CMK (cell line): Measurements from ENCODE around the gene RNF126.

ENCODE experiments used
- DNase-seq: peaks from one replicate; pipeline ENCODE4 v3.0.0-alpha.2; 2010; ENCODE audit warnings: low read depth

Gene RNF126

DNA sequence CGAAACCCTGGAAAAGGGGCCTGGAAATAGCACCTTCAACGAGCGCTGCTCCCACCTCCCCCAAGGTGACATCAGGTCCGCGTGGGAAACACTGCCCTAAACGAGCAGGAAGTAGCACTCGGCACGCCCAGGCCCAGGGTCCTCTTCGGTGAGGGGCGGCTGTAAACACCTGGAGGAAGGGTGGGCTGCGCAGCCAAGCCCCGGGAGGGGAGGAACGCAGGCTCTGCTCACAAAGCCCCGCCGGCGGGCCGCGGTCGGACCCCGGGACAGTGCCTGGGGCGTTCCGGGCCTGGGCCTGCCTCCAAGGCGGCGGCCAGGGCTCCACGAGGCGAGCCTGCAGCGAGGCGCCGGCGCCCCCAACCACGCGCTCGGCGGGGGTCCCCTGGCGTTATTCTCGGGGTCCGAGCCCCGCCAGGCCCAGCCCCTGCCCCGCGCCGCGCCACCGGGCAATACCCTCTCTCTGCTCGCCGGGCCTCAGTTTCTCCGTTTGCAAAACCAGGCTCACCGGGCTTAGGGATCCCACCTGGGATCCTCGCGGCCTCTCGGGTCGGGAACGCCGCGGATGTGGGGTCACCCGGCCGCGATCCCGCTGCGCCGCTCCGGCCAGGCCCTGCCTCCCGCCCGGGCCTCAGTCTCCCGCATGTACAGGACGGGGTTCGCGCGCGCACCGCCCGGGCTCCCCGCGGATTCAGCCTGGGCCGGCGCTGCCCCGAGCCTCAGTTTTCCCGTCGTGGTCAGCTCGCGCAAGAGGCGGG is 630 bp downstream of the RNF126 start:
- no peak for DNase-seq

DNA sequence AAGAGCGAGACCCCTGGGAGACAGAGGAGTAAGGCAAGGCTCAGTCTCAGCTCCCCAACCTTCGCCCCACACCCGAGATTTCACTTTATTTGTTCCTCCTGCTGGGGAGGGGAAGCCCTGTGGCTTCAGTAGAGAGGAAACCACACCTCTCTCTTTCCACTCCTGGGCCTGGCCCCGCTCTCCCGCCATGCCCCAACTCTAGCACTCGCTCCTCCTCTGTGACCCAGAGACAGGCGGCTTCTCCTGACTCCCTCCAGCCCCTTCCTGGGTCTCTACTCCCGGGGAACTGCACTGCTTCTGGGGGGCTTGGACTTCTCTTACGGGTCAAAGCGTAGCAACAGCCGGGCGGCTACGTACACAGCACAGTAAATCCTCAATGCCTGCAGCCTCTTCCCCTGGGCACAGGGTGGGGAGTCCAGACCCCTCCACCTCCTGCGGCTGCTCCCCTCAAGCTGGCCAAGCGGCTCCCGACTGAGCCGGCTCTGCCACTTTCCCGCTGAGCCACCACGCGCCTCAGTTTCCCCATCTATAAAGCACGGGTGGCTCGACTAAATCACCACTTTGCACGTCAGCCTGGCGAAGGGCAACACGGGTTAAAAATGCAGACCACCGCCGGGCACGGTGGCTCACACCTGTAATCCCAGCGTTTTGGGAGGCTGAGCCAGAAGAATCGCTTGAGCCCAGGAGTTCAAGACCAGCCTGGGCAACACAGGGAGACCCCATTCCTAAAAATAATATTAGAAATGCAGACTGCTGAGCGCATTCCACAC is 1.4 kb downstream of the RNF126 start:
- DNase-seq, result no peak

DNA sequence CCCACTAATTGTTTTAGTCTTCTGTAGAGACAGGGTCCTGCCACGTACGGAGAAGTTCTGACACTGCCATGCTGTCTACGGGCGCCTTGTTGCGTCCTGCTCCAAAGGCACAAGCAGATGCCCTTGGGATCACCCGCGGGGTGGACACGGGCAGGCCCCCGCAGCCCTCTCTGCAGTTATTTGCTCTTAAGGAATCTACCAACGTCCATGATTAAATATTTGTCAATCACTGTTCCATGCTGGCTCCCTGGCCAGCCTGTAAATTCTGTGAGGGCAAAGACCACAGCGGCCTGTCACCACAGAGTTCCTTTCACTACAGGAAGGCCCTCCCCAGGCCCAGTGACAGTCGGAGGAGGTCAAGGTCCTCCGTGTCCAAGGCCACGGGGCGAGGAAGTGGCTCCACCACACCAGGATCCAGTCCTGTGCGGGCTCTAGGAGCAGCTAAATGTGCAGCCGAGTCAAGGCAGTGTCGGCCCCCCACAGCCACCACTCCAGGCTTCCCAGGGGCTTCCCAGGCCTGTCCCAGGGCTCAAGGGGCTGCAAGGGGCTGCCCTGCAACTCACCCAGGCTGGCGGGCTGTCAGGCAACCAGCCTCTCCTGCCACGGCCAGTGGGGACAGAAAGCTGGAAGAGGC is 2.1 kb downstream of the RNF126 start:
- DNase-seq, result no peak

DNA sequence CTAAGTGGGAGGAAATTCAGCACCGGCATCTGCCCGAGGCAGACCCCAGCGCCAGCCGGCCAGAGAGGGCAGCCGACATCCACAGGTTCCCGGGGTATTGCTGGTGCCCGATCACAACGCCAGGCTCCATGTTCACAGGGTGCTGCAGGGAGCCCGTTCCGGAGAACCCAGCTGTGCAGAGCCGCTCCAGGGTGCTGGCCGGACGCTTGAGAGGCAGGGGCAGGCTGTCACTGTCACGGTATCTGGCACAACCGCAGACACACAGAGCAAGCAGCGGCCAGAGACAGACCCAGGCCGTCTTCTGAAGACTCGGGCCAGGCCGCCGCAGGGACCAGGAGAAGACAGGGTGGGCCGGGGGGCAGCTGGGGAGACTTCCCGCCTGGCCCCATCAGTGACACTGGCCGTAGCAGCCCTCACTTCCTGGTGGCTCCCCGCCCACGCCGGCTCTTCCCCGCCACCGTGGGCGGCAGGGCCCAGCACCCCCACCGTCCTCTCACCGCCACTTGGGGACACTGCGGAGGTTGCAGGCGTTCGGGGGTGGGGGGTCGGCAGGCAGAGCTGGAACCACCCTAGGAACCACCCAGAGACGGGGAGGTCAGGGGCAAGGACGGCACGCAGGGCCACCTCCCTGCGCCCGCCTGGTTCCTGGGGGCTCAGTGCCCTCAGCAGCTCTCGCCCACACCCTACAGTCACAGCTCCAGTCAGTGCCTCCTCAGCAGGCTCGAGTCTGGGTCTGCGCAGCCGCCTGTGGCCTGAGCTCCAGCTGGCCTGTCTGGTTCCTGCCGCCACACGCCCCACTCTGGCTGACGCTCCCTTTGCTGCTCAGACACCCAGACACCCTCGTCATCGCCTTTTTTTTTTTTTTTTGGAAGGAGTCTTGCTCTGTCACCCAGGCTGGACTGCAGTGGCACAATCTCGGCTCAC is 3.8 kb downstream of the RNF126 start:
- DNase-seq, result no peak

DNA sequence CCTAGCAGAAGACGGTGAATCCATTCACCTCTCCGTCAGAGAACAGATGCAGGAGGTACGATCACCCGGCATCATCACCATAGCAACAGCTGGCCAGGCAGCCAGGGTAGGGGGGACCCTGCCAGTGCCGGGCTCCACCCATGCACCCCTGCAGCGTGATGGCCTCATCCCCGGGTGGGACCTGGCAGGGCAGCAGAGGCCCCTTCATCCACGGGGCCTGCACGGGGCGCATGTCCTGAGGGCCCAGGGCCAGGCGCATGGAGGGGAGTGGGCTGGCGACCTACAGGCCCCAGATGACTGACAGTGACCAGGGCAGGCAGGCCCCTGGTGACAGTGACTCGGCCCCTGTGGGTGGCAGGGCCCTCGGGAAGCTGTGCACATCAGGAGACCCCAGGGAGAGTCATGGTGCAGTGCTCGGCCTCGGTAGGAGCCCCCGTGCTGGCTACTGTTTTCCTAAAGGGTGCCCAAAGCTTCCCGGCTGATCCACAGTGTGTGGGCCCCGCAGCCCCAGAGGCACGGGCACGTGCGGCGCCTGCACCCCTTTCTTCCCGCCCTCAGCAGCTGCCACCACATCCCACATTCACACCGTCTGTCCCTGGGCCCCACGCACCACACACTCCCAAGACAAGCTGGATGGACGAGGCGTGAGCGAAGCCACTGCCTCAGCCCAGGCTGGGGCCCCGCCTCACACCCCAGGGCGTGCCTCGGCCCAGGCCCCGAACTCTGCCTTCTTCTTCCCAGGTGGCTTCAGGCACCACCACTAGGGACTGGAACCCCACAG is 4.8 kb downstream of the RNF126 start:
- DNase-seq, result no peak

DNA sequence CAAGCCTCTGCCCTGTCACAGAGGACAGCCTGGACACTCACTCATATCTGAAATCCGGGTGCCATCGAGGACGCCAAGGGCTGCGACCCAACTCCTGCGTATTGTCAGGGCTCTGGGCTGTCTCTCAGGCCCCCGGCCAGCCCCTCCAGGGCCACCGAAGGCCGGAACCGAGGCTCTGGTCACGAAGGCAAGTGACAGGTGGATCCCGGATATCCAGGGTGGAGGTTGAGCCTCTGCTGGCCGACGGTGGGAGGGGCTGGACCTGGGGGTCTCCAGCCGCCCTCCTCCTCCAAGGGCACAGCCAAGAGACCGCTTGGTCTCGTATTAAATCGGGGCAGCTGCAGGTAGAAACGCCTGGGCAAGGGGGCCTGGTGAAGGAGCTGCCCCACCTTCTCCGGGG is 5.4 kb downstream of the RNF126 start:
- DNase-seq, result no peak

DNA sequence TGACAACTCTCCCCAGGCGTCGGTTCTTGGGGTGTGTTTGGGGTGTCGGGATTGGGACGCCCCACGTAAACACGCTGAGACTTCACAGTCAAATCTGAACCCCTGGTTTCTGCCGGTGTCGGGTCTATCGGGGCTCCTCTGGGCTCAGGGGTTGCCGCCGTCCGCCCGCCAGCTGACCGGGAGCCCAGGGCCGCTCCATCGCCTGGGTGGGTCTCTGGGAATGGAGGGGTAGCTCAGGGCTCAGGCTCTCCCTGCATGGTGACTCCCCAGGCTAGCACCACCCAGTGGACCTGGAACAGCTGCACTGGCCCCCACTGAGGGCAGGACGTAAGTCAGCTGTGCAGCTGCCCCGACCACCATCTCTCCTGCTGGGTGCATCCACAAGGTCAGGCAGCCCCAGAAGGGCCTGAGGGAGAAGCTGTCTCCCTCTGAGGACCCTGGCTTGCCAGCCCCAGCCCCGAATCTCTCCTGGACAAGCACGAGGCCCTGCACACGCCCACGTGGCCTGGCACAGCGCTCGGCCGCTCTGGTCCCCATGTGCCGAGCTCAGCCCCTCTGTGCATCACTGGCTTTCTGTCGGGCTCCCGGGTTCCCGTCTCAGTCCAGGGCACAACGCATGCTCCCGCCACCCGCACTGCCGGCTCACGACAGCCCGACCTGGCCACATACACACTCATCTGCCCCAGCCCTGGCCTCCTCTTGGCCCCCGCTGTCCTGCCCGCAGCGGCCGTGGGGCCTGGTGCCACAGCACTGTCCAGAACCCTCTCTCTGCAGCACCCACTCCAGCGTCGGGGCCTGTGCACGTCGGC is 6.1 kb downstream of the RNF126 start:
- no peak for DNase-seq

DNA sequence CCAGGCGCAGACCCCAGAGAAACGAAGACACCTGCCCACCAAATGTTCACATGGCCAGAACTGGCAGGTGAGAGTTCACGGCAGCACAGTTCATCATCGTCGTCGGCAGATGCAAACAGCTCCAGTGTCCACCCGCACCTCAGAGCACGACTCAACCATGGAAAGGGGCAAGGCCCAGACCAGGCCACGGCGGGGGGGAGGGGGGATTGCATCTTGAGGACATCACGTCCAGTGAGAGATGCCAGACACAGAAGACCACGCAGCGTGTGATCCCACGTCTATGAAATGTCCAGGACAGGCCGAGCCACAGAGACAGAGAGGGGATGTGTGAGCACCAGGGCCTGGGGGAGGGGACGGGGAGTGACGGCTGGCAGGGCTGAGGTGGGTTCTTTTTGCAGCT is 7.3 kb downstream of the RNF126 start:
- no peak for DNase-seq

DNA sequence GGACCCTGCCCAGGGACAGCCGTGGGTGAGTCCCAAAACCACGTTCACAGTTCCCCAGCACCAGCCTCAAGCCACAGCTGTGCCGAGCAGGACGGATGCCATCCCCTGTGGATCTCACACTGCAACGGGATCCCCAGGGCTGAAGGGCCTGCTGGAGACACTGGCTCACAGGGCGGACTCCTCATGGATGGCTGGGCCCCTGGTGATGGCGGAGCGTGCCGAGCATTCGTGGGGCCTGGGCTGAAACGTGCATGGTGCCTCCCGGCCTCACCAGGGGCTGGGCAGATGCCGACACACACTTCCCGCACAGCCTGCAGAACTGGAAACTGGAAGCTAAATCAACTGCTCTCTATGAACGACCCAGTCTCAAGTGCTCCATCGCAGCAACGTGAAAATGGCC is 9.6 kb downstream of the RNF126 start:
- DNase-seq, result no peak

DNA sequence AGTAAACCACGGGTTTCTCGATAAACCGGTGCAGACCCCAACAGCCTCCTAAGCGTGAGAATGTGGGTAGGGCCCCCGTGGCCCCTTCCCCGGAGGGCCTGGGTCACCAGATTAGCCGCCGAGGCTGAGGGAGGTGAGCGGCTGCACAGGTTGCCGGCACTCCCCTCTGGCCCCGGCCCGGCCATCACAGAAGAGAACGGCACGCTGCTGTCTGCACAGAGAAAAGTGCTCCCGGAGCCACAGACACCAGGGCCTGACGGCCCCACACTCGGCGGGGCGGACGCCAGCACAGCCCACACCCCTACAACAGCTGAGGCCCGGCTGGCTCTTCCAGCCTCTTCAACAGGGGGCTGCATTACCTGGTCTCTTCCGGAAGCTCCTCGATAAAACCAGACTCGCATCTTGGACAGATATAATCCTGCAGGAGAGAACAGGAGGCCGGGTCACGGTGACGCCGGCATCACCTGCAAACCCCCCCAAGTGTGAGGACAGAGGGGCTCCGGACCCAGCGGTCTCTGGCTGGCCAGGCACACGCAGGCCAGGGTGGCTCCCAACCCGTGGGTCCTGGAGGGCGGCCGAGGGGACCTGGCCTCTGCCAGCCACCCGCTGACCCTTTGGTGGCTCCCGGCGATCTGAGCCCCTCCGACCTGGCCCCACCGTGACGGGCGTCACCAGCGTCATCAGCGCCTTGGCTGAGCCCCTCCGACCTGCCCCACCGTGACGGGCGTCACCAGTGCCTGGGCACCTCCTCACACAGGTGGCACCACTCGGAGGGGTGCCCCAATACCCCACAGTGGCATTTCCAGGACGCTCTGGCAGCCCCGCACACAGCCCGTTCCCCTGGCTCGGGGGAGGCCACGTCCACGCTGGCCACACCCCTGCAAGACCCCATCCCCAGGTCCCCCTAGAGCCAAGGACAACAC is 10.3 kb downstream of the RNF126 start:
- no peak for DNase-seq

DNA sequence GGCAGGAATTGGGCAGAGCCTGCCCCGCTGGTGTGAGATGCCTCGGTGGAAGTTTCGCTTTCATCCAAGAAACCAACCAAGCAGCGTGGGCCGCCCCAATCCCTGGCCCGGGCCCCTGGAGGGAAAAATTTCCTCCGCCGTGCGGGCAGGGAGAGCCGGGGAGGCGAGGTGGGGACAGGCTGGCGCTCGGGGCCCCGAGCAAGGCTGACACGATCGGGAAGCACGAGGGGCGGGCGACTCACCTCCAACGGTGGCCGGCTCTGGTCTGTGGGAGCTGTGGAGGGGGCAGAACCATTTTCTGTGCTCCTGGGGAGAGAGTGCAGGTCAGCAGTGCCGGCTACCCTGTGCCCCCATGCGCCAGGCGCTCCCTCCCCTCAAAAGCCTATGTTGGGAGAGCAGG is 11.0 kb downstream of the RNF126 start:
- no peak for DNase-seq

DNA sequence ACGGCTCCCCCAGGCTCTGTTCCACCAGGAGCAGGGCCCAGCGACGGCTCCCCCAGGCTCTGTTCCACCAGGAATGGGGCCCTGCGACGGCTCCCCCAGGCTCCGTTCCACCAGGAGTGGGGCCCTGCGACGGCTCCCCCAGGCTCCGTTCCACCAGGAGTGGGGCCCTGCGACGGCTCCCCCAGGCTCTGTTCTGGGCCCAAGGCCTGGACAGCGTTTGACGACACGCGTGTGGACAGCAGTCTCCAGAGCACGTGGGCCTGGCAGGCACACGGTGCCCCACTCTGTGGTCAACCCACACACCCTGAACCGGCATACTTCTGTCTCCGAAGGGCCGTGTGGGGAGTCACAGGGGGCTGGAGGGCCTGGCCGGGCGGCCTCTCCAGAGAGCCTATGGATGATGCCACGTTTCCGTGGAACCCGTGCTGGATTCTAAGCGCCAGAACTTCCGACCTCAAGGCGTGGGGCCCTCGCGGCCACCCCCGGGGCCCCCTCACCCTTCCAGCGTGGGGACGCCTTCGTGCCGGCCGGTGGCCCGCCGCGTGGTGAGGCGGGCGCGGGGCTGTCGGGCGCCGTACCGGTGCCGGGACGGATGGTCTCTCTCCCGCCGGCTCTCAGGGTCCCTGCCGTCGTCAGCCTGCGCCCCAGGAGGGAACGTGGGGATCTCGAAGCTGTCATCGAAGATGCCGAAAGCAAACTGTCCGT is 11.7 kb downstream of the RNF126 start:
- DNase-seq, result no peak

DNA sequence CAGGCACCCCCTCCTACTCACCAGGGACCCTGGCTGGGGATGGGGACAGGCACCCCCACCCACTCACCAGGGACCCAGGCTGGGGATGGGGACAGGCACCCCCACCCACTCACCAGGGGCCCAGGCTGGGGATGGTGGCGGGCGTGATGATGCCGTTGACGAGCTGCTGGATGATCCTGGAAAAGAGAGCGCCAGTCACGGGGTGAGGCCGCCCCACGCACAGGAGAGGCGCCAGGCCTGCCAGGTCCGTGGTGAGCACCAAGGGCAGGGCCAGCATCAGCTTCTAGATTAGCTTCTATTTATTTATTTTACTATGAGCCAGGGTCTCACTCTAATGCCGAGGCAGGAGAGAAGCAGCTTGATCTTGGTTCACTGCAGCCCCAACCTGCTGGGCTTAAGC is 12.9 kb downstream of the RNF126 start:
- DNase-seq, result no peak

DNA sequence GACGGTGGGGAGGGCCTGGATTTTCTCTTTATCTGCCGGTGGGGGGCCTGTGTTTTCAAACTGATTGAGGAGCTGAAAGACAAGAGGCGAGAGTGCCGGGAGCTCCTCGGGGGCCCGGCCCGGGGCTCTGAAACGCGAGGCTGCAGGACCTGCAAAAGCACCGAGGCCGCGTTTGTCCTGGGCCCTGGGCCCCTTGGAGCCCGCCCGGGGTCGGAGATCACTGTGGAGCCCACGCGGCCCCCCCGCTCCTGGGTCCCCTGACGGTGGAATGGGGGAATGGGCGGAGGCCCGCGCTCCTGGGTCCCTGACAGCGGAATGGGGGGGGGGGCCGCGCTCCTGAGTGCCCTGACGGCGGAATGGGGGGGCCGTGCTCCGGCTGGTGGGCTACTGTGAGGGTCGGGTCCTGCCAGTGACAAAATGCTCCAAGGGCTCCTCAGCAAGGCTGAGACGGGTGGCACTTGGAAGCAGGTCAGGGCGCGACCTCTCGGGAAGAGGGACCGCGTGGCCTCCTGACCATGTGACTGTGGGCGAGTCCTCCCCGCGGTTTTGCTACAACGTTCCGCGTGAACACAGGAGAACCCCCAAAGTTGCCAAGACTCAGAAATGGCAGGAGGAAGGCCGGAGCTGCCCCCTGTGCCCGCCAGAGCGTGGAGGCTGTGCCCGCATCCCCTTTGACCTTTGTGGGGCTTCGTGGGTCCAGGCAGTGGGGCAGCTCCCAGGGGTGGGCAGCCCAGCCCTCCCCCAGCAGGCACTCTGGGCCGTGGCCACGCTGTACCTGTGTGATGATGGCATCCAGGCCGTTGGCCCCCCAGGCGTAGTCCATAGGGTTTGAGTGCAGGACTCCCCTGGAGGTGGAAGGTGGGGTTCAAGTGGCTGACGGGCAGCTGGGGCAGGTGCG is 13.9 kb downstream of the RNF126 start:
- DNase-seq, result no peak

DNA sequence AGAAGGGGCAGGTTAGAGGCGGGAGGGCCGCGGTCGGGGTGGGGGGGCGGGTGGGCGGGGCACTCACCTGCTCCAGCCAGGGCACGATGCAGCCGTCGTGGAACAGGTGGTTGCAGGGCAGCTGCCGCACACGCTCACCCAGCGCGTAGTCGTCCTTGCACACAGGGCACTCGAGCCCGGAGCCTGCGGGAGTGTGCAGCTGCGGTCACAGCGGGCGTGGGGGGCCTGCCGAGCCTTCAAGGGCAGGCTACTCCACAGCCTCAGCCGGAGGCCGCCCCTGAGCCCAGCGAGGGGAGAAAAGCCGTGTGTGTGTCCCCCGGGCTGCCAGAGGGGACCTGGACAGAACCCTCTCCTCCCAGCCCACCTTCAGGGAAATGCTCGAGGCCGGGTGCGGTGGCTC is 14.7 kb downstream of the RNF126 start:
- DNase-seq, result no peak

DNA sequence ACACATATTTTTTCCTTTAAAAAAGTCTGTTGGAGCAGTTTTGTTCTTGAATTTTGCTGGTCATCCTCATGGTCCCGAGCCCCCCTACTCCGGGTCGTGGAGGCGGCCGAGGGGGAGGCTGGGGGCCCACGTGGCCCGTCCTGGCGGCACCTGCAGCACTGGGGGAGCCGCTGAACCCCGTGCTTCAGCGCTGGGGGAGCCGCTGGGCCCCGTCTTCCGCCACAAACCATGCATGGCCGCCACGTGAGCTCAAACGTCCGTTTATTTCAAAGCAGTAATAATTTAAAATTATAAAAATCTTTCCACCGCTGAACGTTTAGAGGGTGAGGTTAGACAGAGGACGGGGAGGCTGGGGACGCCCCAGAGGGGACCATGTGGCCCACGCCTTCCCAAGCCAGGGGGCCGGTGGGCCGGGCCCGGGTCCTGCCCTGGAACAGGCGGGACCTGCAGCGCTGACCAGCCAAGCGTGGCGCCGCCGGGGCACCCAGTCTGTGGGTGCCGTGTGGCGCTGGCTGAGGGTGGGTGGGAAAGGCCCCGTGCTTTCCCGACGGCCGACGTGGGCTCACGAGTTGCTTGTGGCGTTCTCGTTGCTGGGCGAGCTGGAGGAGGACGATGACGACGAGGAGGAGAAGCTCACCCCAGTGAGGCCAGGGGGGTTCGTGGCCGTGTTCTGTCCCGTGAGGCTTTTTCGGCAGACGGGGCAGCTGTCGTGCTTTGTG is 15.3 kb downstream of the RNF126 start:
- DNase-seq, result no peak
